Stimulated activated CD8-positive, alpha-beta memory T cell treated with anti-CD3 and anti-CD28 coated beads, Interleukin-15, amount 100 ng/mL, for 4 hours (primary cell): Measurements from ENCODE around the gene UFD1.

ENCODE experiments used
- DNase-seq, 2 donors: peaks; one replicate each; pipeline ENCODE4 v3.0.0-alpha.2; 2020; ENCODE audit warnings: low read depth in 2 of 2

UFD1 gene

GRCh38 chr22:19516378-19517170 is 37.6 kb upstream of the UFD1 start:
- no peak for DNase-seq

GRCh38 chr22:19515654-19516377 is 36.8 kb upstream of the UFD1 start:
- DNase-seq = no peak

- DNase-seq = no peak
Observed at GRCh38 chr22:19514831-19515565, 36.0 kb upstream of the UFD1 start.

- DNase-seq = no peak
Observed at GRCh38 chr22:19513823-19514222, 34.8 kb upstream of the UFD1 start.

GRCh38 chr22:19510919-19511341 is 31.9 kb upstream of the UFD1 start:
- no peak for DNase-seq

GRCh38 chr22:19509923-19510322 is 30.9 kb upstream of the UFD1 start:
- DNase-seq = no peak

- no peak for DNase-seq
Observed at GRCh38 chr22:19509191-19509590, 30.2 kb upstream of the UFD1 start.

GRCh38 chr22:19508024-19508776 is 29.2 kb upstream of the UFD1 start:
- DNase-seq = no peak

GRCh38 chr22:19507534-19507861 is 28.5 kb upstream of the UFD1 start:
- DNase-seq = no peak

- no peak for DNase-seq
Observed at GRCh38 chr22:19506212-19506611, 27.2 kb upstream of the UFD1 start.

- DNase-seq = no peak
Observed at GRCh38 chr22:19505735-19506126, 26.7 kb upstream of the UFD1 start.

GRCh38 chr22:19504900-19505734 is 26.1 kb upstream of the UFD1 start:
- DNase-seq = no peak

GRCh38 chr22:19503869-19504268 is 24.9 kb upstream of the UFD1 start:
- no peak for DNase-seq

GRCh38 chr22:19503367-19503766 is 24.4 kb upstream of the UFD1 start:
- no peak for DNase-seq

- DNase-seq = no peak
Observed at GRCh38 chr22:19501897-19502447, 23.0 kb upstream of the UFD1 start.

GRCh38 chr22:19499880-19500242 is 20.9 kb upstream of the UFD1 start:
- no peak for DNase-seq

- no peak for DNase-seq
Observed at GRCh38 chr22:19499236-19499879, 20.4 kb upstream of the UFD1 start.

- DNase-seq = no peak
Observed at GRCh38 chr22:19498866-19499190, 19.8 kb upstream of the UFD1 start.

- no peak for DNase-seq
Observed at GRCh38 chr22:19498154-19498865, 19.3 kb upstream of the UFD1 start.

GRCh38 chr22:19497245-19497644 is 18.3 kb upstream of the UFD1 start:
- no peak for DNase-seq
